ENCODE results near the gene INTS1. TPM values are rescaled to one million over a fixed set of nuclear protein-coding genes. Genes with fewer than 3 reads are reported as not detected.

Gene INTS1
- total and polyA plus RNA-seq, 2 donors (not counting 1 experiment from before 2014, with no cell fraction given) = 128 to 160 TPM

- DNase-seq = no peak
- no peak overlapping the region for H3K27ac Mint-ChIP-seq
- no peaks in the 10 kb centered on the region for H3K4me1 Mint-ChIP-seq
- Histone ChIP-seq H3K27ac (ENCODE audit: low read length in 2 of 2) (no peak overlapping the region), H3K4me3 (ENCODE audit: control extremely low read depth in 1 of 5, extremely low read depth in 1 of 5, insufficient read depth in 1 of 5, low read depth in 2 of 5, low read length in 4 of 5) (no peak overlapping the region), H3K27me3 (replicated peaks in 1 of 4; ENCODE audit: control extremely low read depth in 1 of 4, control insufficient read depth in 3 of 4, insufficient read depth in 4 of 4, low read length in 3 of 4) (no peaks in the 10 kb centered on the region), H3K4me2 (replicated peaks; ENCODE audit: low read depth, low read length, poor library complexity, severe bottlenecking) (no peak overlapping the region), H2AFZ (ENCODE audit: insufficient read depth, low read depth, low read length, poor library complexity, severe bottlenecking) (no peak overlapping the region), H3K9ac (ENCODE audit: low read length) (no peak overlapping the region), H3K9me3 (ENCODE audit: control extremely low read depth in 1 of 3, control insufficient read depth in 2 of 3, insufficient read depth in 1 of 3, low read length in 2 of 3) (no peaks in the 10 kb centered on the region), H3K4me1 (ENCODE audit: control insufficient read depth in 2 of 2, insufficient read depth in 2 of 2, low read length in 2 of 2) (no peaks in the 10 kb centered on the region), H3K36me3 (replicated peaks in 1 of 2; ENCODE audit: control extremely low read depth in 1 of 2, control insufficient read depth in 1 of 2, extremely low read depth in 1 of 2, insufficient read depth in 2 of 2, low read length in 1 of 2) (peaks cover 0 to 76% of the 10 kb centered on the region in 2 experiments), H3K79me2 (ENCODE audit: control insufficient read depth, insufficient read depth, low read length) (no peaks in the 10 kb centered on the region), H4K20me1 (ENCODE audit: control insufficient read depth, insufficient read depth, low read length, poor library complexity, severe bottlenecking) (no peaks in the 10 kb centered on the region)
- no peak for ATAC-seq (ENCODE audit: low read depth)
- intact Hi-C loops (cut with micrococcal nuclease) = no loop called here
- CTCF ChIA-PET = interaction anchor here (0.6 kb wide), 1 partner anchor 71 kb away, joined by 3 read pairs; no protein-coding TSS in a partner anchor
- 98% methylated on average over 20 of the region's 20 CpGs for WGBS (ENCODE audit: insufficient coverage)
- H3K27me3 Mint-ChIP-seq = no peaks in the 10 kb centered on the region
- POLR2A ChIA-PET = no interaction called here
- no peaks in the 10 kb centered on the region for H3K9me3 Mint-ChIP-seq (ENCODE audit: insufficient read depth)
- no peak overlapping the region for H3K4me3 Mint-ChIP-seq
- no peak for TF ChIP-seq CTCF (IDR thresholded peaks at IDR 0.05)
- no peak for TF ChIP-seq EZH2 (IDR thresholded peaks at IDR 0.05; ENCODE audit: borderline replicate concordance, insufficient read depth, low read depth, low read length, poor library complexity, severe bottlenecking)
These were observed 22.9 kb downstream of the INTS1 start for GRCh38 chr7:1481300-1481699.

GRCh38 chr7:1480670-1481069 lies 23.5 kb downstream of the INTS1 start:
- Histone ChIP-seq H3K27me3 (replicated peaks in 1 of 4; ENCODE audit: control extremely low read depth in 1 of 4, control insufficient read depth in 3 of 4, insufficient read depth in 4 of 4, low read length in 3 of 4) (no peaks in the 10 kb centered on the region), H3K4me1 (ENCODE audit: control insufficient read depth in 2 of 2, insufficient read depth in 2 of 2, low read length in 2 of 2) (no peaks in the 10 kb centered on the region), H2AFZ (ENCODE audit: insufficient read depth, low read depth, low read length, poor library complexity, severe bottlenecking) (no peak overlapping the region), H3K4me3 (ENCODE audit: control extremely low read depth in 1 of 5, extremely low read depth in 1 of 5, insufficient read depth in 1 of 5, low read depth in 2 of 5, low read length in 4 of 5) (no peak overlapping the region), H3K79me2 (ENCODE audit: control insufficient read depth, insufficient read depth, low read length) (no peaks in the 10 kb centered on the region), H3K27ac (ENCODE audit: low read length in 2 of 2) (no peak overlapping the region), H3K4me2 (replicated peaks; ENCODE audit: low read depth, low read length, poor library complexity, severe bottlenecking) (no peak overlapping the region), H4K20me1 (ENCODE audit: control insufficient read depth, insufficient read depth, low read length, poor library complexity, severe bottlenecking) (no peaks in the 10 kb centered on the region), H3K36me3 (replicated peaks in 1 of 2; ENCODE audit: control extremely low read depth in 1 of 2, control insufficient read depth in 1 of 2, extremely low read depth in 1 of 2, insufficient read depth in 2 of 2, low read length in 1 of 2) (peaks cover 0 to 71% of the 10 kb centered on the region in 2 experiments), H3K9me3 (ENCODE audit: control extremely low read depth in 1 of 3, control insufficient read depth in 2 of 3, insufficient read depth in 1 of 3, low read length in 2 of 3) (no peaks in the 10 kb centered on the region), H3K9ac (ENCODE audit: low read length) (no peak overlapping the region)
- ChIA-PET CTCF (interaction anchor here (0.6 kb wide), 1 partner anchor 15 kb away, joined by 3 read pairs; no protein-coding TSS in a partner anchor), POLR2A (no interaction called here)
- intact Hi-C loops (cut with micrococcal nuclease) = no loop called here
- 97% methylated on average over 12 of the region's 12 CpGs for WGBS (ENCODE audit: insufficient coverage)
- H3K4me3 Mint-ChIP-seq = no peak overlapping the region
- H3K27me3 Mint-ChIP-seq = no peaks in the 10 kb centered on the region
- ATAC-seq (ENCODE audit: low read depth) (no peak), DNase-seq (no peak)
- TF ChIP-seq EZH2 (IDR thresholded peaks at IDR 0.05; ENCODE audit: borderline replicate concordance, insufficient read depth, low read depth, low read length, poor library complexity, severe bottlenecking) (no peak), CTCF (IDR thresholded peaks at IDR 0.05) (no peak)
- no peaks in the 10 kb centered on the region for H3K9me3 Mint-ChIP-seq (ENCODE audit: insufficient read depth)
- no peak overlapping the region for H3K27ac Mint-ChIP-seq
- H3K4me1 Mint-ChIP-seq = no peaks in the 10 kb centered on the region

Data from B cell (primary cell).